GM12891 (cell line): ENCODE results near the gene EEF1AKMT3.

Experiments used
- POLR2A ChIP-seq: IDR thresholded peaks from 2 replicates; pipeline ENCODE4 v1.6.1; 2011; ENCODE audit warnings: low read depth, low read length, control low read depth
- POLR2AphosphoS5 ChIP-seq: IDR thresholded peaks from 2 replicates; pipeline ENCODE4 v1.6.1; 2011; ENCODE audit warnings: low read depth, low read length, control low read depth
- POU2F2 ChIP-seq: IDR thresholded peaks from 2 replicates; pipeline ENCODE4 v1.6.1; 2011; ENCODE audit warnings: low read depth, mild to moderate bottlenecking, control low read depth, low read length, moderate library complexity
- SPI1 ChIP-seq: IDR thresholded peaks from 2 replicates; pipeline ENCODE4 v1.6.1; 2011; ENCODE audit warnings: low read depth, low read length, control low read depth
- TAF1 ChIP-seq: IDR thresholded peaks from 2 replicates; pipeline ENCODE4 v1.6.1; 2011; ENCODE audit warnings: low read depth, low read length, control low read depth

GRCh38 chr12:57758552-57759359, 13.7 kb upstream of the EEF1AKMT3 start:
- TF ChIP-seq POLR2A (no peak), TAF1 (no peak), SPI1 (no peak), POU2F2 (no peak), POLR2AphosphoS5 (no peak)
